ENCODE results near the gene CCNT2. TPM values are rescaled to one million over a fixed set of nuclear protein-coding genes. Genes with fewer than 3 reads are reported as not detected.

The CCNT2 gene
- total RNA-seq, 1 experiment from 2014 or later, result 32.6 TPM

DNA sequence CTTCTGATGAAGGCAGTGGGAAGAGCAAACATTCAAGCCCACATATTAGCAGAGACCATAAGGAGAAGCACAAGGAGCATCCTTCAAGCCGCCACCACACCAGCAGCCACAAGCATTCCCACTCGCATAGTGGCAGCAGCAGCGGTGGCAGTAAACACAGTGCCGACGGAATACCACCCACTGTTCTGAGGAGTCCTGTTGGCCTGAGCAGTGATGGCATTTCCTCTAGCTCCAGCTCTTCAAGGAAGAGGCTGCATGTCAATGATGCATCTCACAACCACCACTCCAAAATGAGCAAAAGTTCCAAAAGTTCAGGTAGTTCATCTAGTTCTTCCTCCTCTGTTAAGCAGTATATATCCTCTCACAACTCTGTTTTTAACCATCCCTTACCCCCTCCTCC, 35.4 kb downstream of the CCNT2 start:
- Histone ChIP-seq H3K4me1 (ENCODE audit: control insufficient read depth in 1 of 2, insufficient read depth in 2 of 2, low read length in 2 of 2) (no peaks in the 10 kb centered on the region), H3K27me3 (ENCODE audit: insufficient read depth, low read length) (no peaks in the 10 kb centered on the region), H3K9me2 (ENCODE audit: insufficient read depth) (no peaks in the 10 kb centered on the region), H3K36me3 (ENCODE audit: control insufficient read depth in 1 of 2, insufficient read depth in 2 of 2, low read length in 2 of 2) (peaks cover 24 to 25% of the 10 kb centered on the region in 2 experiments), H3K27ac (ENCODE audit: low read depth, low read length) (no peak overlapping the region), H3K9ac (ENCODE audit: low read length) (no peak overlapping the region), H4K20me1 (ENCODE audit: insufficient read depth) (peaks cover 5% of the 10 kb centered on the region; the same call in 1 of the 2 replicates), H3K79me2 (ENCODE audit: insufficient read depth, low read length) (peaks cover 24% of the 10 kb centered on the region), H2AFZ (ENCODE audit: low read depth, low read length, poor library complexity, severe bottlenecking) (no peak overlapping the region), H3K4me3 (replicated peaks in 1 of 2; ENCODE audit: low read depth in 1 of 2, low read length in 2 of 2) (no peak overlapping the region), H3K9me3 (ENCODE audit: control insufficient read depth in 1 of 2, insufficient read depth in 1 of 2, low read depth in 1 of 2, low read length in 2 of 2) (no peaks in the 10 kb centered on the region), H3K4me2 (ENCODE audit: low read length) (no peak overlapping the region)
- ATAC-seq (no peak), DNase-seq (ENCODE audit: low read depth, low spot score) (no peak)
- ChIA-PET POLR2A (no interaction called here), CTCF (no interaction called here), RAD21 (ENCODE audit: low non-redundant PET in 1 of 2, low total read pairs in 2 of 2, uncharacterized antibody in 2 of 2, unreplicated experiment in 2 of 2) (no interaction called here)
- no TSS peak for BruUV-seq (replicated peaks)
- intact Hi-C loops (cut with micrococcal nuclease), result no loop called here
- TF ChIP-seq YY1 (IDR thresholded peaks at IDR 0.05; ENCODE audit: extremely low read depth, insufficient replicate concordance, low read depth, low read length) (no peak), EZH2phosphoT487 (IDR thresholded peaks at IDR 0.05; ENCODE audit: borderline replicate concordance) (no peak), RAD21 (IDR thresholded peaks at IDR 0.05; ENCODE audit: low read depth) (no peak), EZH2 (IDR thresholded peaks at IDR 0.05) (no peak), JUND (IDR thresholded peaks at IDR 0.05) (no peak), CBX3 (IDR thresholded peaks at IDR 0.05; ENCODE audit: low read depth) (no peak), ZFX (IDR thresholded peaks at IDR 0.05) (no peak), TCF7L2 (IDR thresholded peaks at IDR 0.05; ENCODE audit: borderline replicate concordance, extremely low read depth, insufficient read depth, insufficient read length) (no peak), SP1 (IDR thresholded peaks at IDR 0.05; ENCODE audit: low read depth) (no peak)
- TF ChIP-seq, protein P1, sequence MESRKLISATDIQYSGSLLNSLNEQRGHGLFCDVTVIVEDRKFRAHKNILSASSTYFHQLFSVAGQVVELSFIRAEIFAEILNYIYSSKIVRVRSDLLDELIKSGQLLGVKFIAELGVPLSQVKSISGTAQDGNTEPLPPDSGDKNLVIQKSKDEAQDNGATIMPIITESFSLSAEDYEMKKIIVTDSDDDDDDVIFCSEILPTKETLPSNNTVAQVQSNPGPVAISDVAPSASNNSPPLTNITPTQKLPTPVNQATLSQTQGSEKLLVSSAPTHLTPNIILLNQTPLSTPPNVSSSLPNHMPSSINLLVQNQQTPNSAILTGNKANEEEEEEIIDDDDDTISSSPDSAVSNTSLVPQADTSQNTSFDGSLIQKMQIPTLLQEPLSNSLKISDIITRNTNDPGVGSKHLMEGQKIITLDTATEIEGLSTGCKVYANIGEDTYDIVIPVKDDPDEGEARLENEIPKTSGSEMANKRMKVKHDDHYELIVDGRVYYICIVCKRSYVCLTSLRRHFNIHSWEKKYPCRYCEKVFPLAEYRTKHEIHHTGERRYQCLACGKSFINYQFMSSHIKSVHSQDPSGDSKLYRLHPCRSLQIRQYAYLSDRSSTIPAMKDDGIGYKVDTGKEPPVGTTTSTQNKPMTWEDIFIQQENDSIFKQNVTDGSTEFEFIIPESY (IDR thresholded peaks at IDR 0.05; ENCODE audit: extremely low read depth, insufficient replicate concordance, low read length), result no peak
- TF ChIP-seq, protein P2, sequence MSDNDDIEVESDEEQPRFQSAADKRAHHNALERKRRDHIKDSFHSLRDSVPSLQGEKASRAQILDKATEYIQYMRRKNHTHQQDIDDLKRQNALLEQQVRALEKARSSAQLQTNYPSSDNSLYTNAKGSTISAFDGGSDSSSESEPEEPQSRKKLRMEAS (IDR thresholded peaks at IDR 0.05), result no peak
- TF ChIP-seq, protein P3, sequence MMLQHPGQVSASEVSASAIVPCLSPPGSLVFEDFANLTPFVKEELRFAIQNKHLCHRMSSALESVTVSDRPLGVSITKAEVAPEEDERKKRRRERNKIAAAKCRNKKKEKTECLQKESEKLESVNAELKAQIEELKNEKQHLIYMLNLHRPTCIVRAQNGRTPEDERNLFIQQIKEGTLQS (IDR thresholded peaks at IDR 0.05), result no peak
